Lower lobe of right lung (tissue), 2 donors: ENCODE data around the gene CD46. TPM values are rescaled to one million over a fixed set of nuclear protein-coding genes. Genes with fewer than 3 reads are reported as not detected.

ENCODE experiments used
- ATAC-seq, 2 donors: fragments of 200-7000 bp; cut with Tn5 transposase; one replicate each; pipeline ENCODE4 v1.9.1; 2020 to 2022; ENCODE audit warnings: mild to moderate bottlenecking in 2 of 2, moderate library complexity in 2 of 2
- DNase-seq: peaks from one replicate; pipeline ENCODE4 v3.0.0-alpha.2; 2020
- H3K27ac ChIP-seq: fragments of 200-600 bp; one replicate; pipeline ENCODE4 v1.8.0; 2022
- H3K27me3 ChIP-seq: fragments of 200-600 bp; one replicate; pipeline ENCODE4 v1.8.0; 2022; ENCODE audit warnings: low read depth
- H3K36me3 ChIP-seq: fragments of 200-600 bp; one replicate; pipeline ENCODE4 v1.8.0; 2022; ENCODE audit warnings: mild to moderate bottlenecking
- H3K4me1 ChIP-seq: fragments of 200-600 bp; one replicate; pipeline ENCODE4 v1.8.0; 2022
- H3K4me3 ChIP-seq: fragments of 200-600 bp; one replicate; pipeline ENCODE4 v1.8.0; 2022; ENCODE audit warnings: mild to moderate bottlenecking
- H3K9me3 ChIP-seq: fragments of 200-600 bp; one replicate; pipeline ENCODE4 v1.8.0; 2022
- CTCF ChIP-seq: fragments of 200-600 bp; IDR thresholded peaks from one replicate; pipeline ENCODE4 v1.8.0; 2022; ENCODE audit warnings: antibody characterized with exemption, mild to moderate bottlenecking
- intact Hi-C: fragments of 100-400 bp; cut with DNase I; formaldehyde crosslinking; loops from one replicate; pipeline ENCODE4 v1.11.0; 2022
- total RNA-seq: library from RNA; stranded (reverse); fragmentation: NEBNext Ultra II Directional; extraction: Animal tissue kit (Norgen Biotek cat#: 25700); gene quantifications from one replicate; pipeline ENCODE4 v1.2.1, GENCODE V29; 2021
- donor health status: DM: no; HTN: yes; CAD: no; lungs with severe emphysema.

Gene CD46
- total RNA-seq, 1 donor from 2014 or later, result 302 TPM

- H3K9me3 ChIP-seq, result no peaks in the 10 kb centered on the region
- no peaks in the 10 kb centered on the region for H3K27me3 ChIP-seq
- intact Hi-C loops, result no loop called here
- peaks cover 78% of the 10 kb centered on the region for H3K4me1 ChIP-seq
- no peak for TF ChIP-seq CTCF
- no peaks in the 10 kb centered on the region for H3K36me3 ChIP-seq
- no peak for DNase-seq
- ATAC-seq, result no peak
- H3K4me3 ChIP-seq, result no peak overlapping the region
- no peak overlapping the region for H3K27ac ChIP-seq
Observed at GRCh38 chr1:207833956-207834660, 82.3 kb downstream of the CD46 start.

GRCh38 chr1:207835958-207836357, 84.1 kb downstream of the CD46 start:
- no peak for DNase-seq
- Histone ChIP-seq H3K27me3 (no peaks in the 10 kb centered on the region), H3K36me3 (no peaks in the 10 kb centered on the region), H3K4me3 (no peak overlapping the region), H3K9me3 (no peaks in the 10 kb centered on the region), H3K27ac (no peak overlapping the region), H3K4me1 (peaks cover 63% of the 10 kb centered on the region)
- TF ChIP-seq CTCF, result no peak
- ATAC-seq, result no peak
- intact Hi-C loops, result no loop called here

- intact Hi-C loops, result no loop called here
- no peak for ATAC-seq
- DNase-seq, result no peak
- Histone ChIP-seq H3K9me3 (no peaks in the 10 kb centered on the region), H3K36me3 (no peaks in the 10 kb centered on the region), H3K27me3 (no peaks in the 10 kb centered on the region), H3K4me1 (peaks cover 58% of the 10 kb centered on the region), H3K27ac (peak overlapping the region; percentile 46), H3K4me3 (no peak overlapping the region)
- TF ChIP-seq CTCF, result no peak
Observed at GRCh38 chr1:207836591-207837347, 84.9 kb downstream of the CD46 start.

- Histone ChIP-seq H3K4me1 (peaks cover 54% of the 10 kb centered on the region), H3K9me3 (no peaks in the 10 kb centered on the region), H3K27me3 (no peaks in the 10 kb centered on the region), H3K27ac (peak overlapping the region; percentile 46), H3K36me3 (no peaks in the 10 kb centered on the region), H3K4me3 (no peak overlapping the region)
- no peak for DNase-seq
- TF ChIP-seq CTCF, result no peak
- intact Hi-C loops, result no loop called here
- no peak for ATAC-seq
Observed at GRCh38 chr1:207837673-207838072, 85.8 kb downstream of the CD46 start.

GRCh38 chr1:207838156-207839082, 86.6 kb downstream of the CD46 start:
- Histone ChIP-seq H3K4me3 (no peak overlapping the region), H3K27me3 (no peaks in the 10 kb centered on the region), H3K4me1 (peaks cover 52% of the 10 kb centered on the region), H3K9me3 (no peaks in the 10 kb centered on the region), H3K36me3 (no peaks in the 10 kb centered on the region), H3K27ac (no peak overlapping the region)
- intact Hi-C loops, result no loop called here
- ATAC-seq (peak; percentile 63 to 71), DNase-seq (no peak)
- TF ChIP-seq CTCF, result no peak
